ENCODE data around the gene EXD2. TPM values are rescaled to one million over a fixed set of nuclear protein-coding genes. Genes with fewer than 3 reads are reported as not detected.

EXD2 gene
- total and polyA plus RNA-seq, 2 of the 13 experiments (the other 11 are each of a cell fraction or from before 2014, with no cell fraction given) = 9.5 to 15.1 TPM

DNA sequence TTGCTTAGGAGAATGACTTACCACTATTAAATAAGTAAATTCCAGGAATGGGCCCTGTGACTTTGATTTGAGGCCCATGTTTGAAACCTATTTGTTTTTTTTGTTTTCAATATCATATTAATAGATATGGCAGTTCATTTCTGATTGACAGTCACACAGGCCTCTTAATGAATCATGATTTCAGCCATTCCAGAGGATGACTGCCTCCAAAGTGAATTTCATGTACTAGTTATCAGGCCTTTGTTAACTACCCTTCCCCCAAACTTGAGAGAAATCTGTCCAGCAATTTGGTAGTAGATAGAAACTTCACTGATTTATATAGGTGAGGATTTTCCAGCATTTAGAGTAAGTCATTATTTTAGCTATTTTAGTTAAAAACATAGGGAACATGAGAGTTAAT lies 42.8 kb downstream of the EXD2 start:
- H2AFZ ChIP-seq (ENCODE audit: low read length) = no peak overlapping the region
- no peak overlapping the region for H3K4me2 ChIP-seq (ENCODE audit: low read depth, low read length)
- no peak overlapping the region for H3K27ac ChIP-seq (ENCODE audit: extremely low read length, insufficient read depth, low read length)
- no peak overlapping the region for H3K9ac ChIP-seq (ENCODE audit: insufficient read depth, low read depth, low read length)
- FAIRE-seq (no peak), DNase-seq (ENCODE audit: low spot score) (no peak), ATAC-seq (no peak)
- no peaks in the 10 kb centered on the region for H3K4me1 ChIP-seq (ENCODE audit: insufficient read depth, low read length)
- no peaks in the 10 kb centered on the region for H4K20me1 ChIP-seq (ENCODE audit: insufficient read depth, low read length)
- ChIA-PET CTCF (ENCODE audit: low intra/inter-chr PET ratio, low total read pairs) (no interaction called here), POLR2A (no interaction called here)
- no peaks in the 10 kb centered on the region for H3K9me3 ChIP-seq (ENCODE audit: low read length)
- intact Hi-C loops (cut with micrococcal nuclease; ENCODE audit: unreplicated experiment) (no loop called here), in situ Hi-C loops (cut with HindIII; ENCODE audit: extremely low pct_ligation_motif_present, low pct_unique_long_range_greater_than_20kb) (no loop called here)
- H3K36me3 ChIP-seq (replicated peaks in 1 of 2; ENCODE audit: control insufficient read depth in 1 of 2, insufficient read depth in 2 of 2, low read length in 2 of 2) = peaks cover 13 to 46% of the 10 kb centered on the region in 2 experiments
- H3K4me3 ChIP-seq (replicated peaks in 1 of 3; ENCODE audit: insufficient read depth in 1 of 3, low read depth in 2 of 3, low read length in 3 of 3) = no peak overlapping the region
- no peaks in the 10 kb centered on the region for H3K79me2 ChIP-seq (ENCODE audit: insufficient read depth, low read length)
- TF ChIP-seq, protein P1, sequence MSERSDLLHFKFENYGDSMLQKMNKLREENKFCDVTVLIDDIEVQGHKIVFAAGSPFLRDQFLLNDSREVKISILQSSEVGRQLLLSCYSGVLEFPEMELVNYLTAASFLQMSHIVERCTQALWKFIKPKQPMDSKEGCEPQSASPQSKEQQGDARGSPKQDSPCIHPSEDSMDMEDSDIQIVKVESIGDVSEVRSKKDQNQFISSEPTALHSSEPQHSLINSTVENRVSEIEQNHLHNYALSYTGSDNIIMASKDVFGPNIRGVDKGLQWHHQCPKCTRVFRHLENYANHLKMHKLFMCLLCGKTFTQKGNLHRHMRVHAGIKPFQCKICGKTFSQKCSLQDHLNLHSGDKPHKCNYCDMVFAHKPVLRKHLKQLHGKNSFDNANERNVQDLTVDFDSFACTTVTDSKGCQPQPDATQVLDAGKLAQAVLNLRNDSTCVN (CRISPR knock-in tag; IDR thresholded peaks at IDR 0.05; ENCODE audit: borderline replicate concordance) = no peak
- TF ChIP-seq, protein P2, sequence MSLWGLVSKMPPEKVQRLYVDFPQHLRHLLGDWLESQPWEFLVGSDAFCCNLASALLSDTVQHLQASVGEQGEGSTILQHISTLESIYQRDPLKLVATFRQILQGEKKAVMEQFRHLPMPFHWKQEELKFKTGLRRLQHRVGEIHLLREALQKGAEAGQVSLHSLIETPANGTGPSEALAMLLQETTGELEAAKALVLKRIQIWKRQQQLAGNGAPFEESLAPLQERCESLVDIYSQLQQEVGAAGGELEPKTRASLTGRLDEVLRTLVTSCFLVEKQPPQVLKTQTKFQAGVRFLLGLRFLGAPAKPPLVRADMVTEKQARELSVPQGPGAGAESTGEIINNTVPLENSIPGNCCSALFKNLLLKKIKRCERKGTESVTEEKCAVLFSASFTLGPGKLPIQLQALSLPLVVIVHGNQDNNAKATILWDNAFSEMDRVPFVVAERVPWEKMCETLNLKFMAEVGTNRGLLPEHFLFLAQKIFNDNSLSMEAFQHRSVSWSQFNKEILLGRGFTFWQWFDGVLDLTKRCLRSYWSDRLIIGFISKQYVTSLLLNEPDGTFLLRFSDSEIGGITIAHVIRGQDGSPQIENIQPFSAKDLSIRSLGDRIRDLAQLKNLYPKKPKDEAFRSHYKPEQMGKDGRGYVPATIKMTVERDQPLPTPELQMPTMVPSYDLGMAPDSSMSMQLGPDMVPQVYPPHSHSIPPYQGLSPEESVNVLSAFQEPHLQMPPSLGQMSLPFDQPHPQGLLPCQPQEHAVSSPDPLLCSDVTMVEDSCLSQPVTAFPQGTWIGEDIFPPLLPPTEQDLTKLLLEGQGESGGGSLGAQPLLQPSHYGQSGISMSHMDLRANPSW (CRISPR knock-in tag; IDR thresholded peaks at IDR 0.05; ENCODE audit: borderline replicate concordance) = no peak
- TF ChIP-seq KMT2B (CRISPR knock-in tag; IDR thresholded peaks at IDR 0.05) = no peak
- no peak for TF ChIP-seq SYNCRIP (IDR thresholded peaks at IDR 0.05; ENCODE audit: insufficient read depth, low read depth, low read length)
- no peak for TF ChIP-seq ZNF883 (CRISPR knock-in tag; IDR thresholded peaks at IDR 0.05; ENCODE audit: not compliant biosample characterization)
- no peak for TF ChIP-seq ZNF256 (CRISPR knock-in tag; conservative IDR thresholded peaks at IDR 0.05)
- no peak for TF ChIP-seq ZNF441 (CRISPR knock-in tag; IDR thresholded peaks at IDR 0.05; ENCODE audit: borderline replicate concordance)
- no peak for TF ChIP-seq GPN1 (CRISPR knock-in tag; IDR thresholded peaks at IDR 0.05; ENCODE audit: borderline replicate concordance)
- TF ChIP-seq, protein P3, sequence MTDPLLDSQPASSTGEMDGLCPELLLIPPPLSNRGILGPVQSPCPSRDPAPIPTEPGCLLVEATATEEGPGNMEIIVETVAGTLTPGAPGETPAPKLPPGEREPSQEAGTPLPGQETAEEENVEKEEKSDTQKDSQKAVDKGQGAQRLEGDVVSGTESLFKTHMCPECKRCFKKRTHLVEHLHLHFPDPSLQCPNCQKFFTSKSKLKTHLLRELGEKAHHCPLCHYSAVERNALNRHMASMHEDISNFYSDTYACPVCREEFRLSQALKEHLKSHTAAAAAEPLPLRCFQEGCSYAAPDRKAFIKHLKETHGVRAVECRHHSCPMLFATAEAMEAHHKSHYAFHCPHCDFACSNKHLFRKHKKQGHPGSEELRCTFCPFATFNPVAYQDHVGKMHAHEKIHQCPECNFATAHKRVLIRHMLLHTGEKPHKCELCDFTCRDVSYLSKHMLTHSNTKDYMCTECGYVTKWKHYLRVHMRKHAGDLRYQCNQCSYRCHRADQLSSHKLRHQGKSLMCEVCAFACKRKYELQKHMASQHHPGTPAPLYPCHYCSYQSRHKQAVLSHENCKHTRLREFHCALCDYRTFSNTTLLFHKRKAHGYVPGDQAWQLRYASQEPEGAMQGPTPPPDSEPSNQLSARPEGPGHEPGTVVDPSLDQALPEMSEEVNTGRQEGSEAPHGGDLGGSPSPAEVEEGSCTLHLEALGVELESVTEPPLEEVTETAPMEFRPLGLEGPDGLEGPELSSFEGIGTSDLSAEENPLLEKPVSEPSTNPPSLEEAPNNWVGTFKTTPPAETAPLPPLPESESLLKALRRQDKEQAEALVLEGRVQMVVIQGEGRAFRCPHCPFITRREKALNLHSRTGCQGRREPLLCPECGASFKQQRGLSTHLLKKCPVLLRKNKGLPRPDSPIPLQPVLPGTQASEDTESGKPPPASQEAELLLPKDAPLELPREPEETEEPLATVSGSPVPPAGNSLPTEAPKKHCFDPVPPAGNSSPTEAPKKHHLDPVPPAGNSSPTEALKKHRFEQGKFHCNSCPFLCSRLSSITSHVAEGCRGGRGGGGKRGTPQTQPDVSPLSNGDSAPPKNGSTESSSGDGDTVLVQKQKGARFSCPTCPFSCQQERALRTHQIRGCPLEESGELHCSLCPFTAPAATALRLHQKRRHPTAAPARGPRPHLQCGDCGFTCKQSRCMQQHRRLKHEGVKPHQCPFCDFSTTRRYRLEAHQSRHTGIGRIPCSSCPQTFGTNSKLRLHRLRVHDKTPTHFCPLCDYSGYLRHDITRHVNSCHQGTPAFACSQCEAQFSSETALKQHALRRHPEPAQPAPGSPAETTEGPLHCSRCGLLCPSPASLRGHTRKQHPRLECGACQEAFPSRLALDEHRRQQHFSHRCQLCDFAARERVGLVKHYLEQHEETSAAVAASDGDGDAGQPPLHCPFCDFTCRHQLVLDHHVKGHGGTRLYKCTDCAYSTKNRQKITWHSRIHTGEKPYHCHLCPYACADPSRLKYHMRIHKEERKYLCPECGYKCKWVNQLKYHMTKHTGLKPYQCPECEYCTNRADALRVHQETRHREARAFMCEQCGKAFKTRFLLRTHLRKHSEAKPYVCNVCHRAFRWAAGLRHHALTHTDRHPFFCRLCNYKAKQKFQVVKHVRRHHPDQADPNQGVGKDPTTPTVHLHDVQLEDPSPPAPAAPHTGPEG (CRISPR knock-in tag; IDR thresholded peaks at IDR 0.05) = no peak
- H3K27me3 ChIP-seq (ENCODE audit: control insufficient read depth in 1 of 2, insufficient read depth in 2 of 2, low read length in 2 of 2) = no peaks in the 10 kb centered on the region
- no TSS peak for BruUV-seq (replicated peaks)

Measured in HepG2 (cell line).